ENCODE measurements around the gene ELP2.
"Not testable (repeated sequence)": the region's sequence is repeated elsewhere in the genome, so short reads cannot be mapped to it uniquely, and the experiment has no call there.

Gene ELP2

GRCh38 chr18:36167692-36168218 is 38.1 kb downstream of the ELP2 start:
- DNase-seq = no peak

GRCh38 chr18:36168296-36168695 is 38.6 kb downstream of the ELP2 start:
- not testable (repeated sequence) for DNase-seq

GRCh38 chr18:36169938-36170337 is 40.2 kb downstream of the ELP2 start:
- DNase-seq = no peak

GRCh38 chr18:36175481-36175880 is 45.8 kb downstream of the ELP2 start:
- DNase-seq = no peak

- DNase-seq = no peak
These were observed 46.5 kb downstream of the ELP2 start for GRCh38 chr18:36176177-36176584.

- no peak for DNase-seq
These were observed 47.0 kb downstream of the ELP2 start for GRCh38 chr18:36176711-36177110.

- DNase-seq = no peak
These were observed 48.2 kb downstream of the ELP2 start for GRCh38 chr18:36177913-36178312.

- DNase-seq = no peak
These were observed 50.1 kb downstream of the ELP2 start for GRCh38 chr18:36179562-36180355.

- DNase-seq = no peak
These were observed 51.7 kb downstream of the ELP2 start for GRCh38 chr18:36181441-36181840.

- DNase-seq = no peak
These were observed 52.3 kb downstream of the ELP2 start for GRCh38 chr18:36181898-36182506.

- DNase-seq = no peak
These were observed 53.3 kb downstream of the ELP2 start for GRCh38 chr18:36183033-36183432.

GRCh38 chr18:36183987-36184386 is 54.3 kb downstream of the ELP2 start:
- no peak for DNase-seq

GRCh38 chr18:36185157-36185556 is 55.5 kb downstream of the ELP2 start:
- DNase-seq = no peak

- no peak for DNase-seq
These were observed 56.3 kb downstream of the ELP2 start for GRCh38 chr18:36185901-36186460.

GRCh38 chr18:36186461-36187192 is 56.9 kb downstream of the ELP2 start:
- no peak for DNase-seq

GRCh38 chr18:36187193-36187825 is 57.6 kb downstream of the ELP2 start, which contains the start of gene MOCOS:
MOCOS (plus strand) TSS chr18:36187497; CDS start chr18:36187540, 43 bp downstream.
- DNase-seq = peak; percentile 23

- DNase-seq = no peak
These were observed 58.4 kb downstream of the ELP2 start for GRCh38 chr18:36187826-36188721.

GRCh38 chr18:36188916-36189315 is 59.2 kb downstream of the ELP2 start:
- DNase-seq = no peak

GRCh38 chr18:36189486-36189885 is 59.8 kb downstream of the ELP2 start:
- DNase-seq = no peak

- DNase-seq = no peak
These were observed 61.6 kb downstream of the ELP2 start for GRCh38 chr18:36191286-36191685.

- no peak for DNase-seq
These were observed 62.0 kb downstream of the ELP2 start for GRCh38 chr18:36191711-36192110.

All from activated gamma-delta T cell (primary cell).